IMR-90 (cell line): ENCODE data around the gene CELA2B. TPM values are rescaled to one million over a fixed set of nuclear protein-coding genes. Genes with fewer than 3 reads are reported as not detected.
"Not testable (repeated sequence)": the region's sequence is repeated elsewhere in the genome, so short reads cannot be mapped to it uniquely, and the experiment has no call there.

Experiments
- ATAC-seq: fragments of 200-7000 bp; cut with Tn5 transposase; 2 replicates; pipeline ENCODE4 v1.9.1; 2020; ENCODE audit warnings: low read depth, mild to moderate bottlenecking, moderate library complexity
- BruUV-seq: library from RNA; stranded (reverse); fragments of 400-500 nt; replicated peaks from 2 replicates; lab custom pipeline; 2021; lab: Mats Ljungman, UMichigan
- CTCF ChIA-PET: fragments of 300-600 bp; formaldehyde crosslinking; extraction: SDS; loops from one replicate; lab custom pipeline; 2021; ENCODE audit warnings: antibody characterized with exemption; lab: Yijun Ruan, JAX
- POLR2A ChIA-PET: fragments of 300-600 bp; sonication (Branson Sonifier 250); formaldehyde crosslinking; loops from one replicate; lab custom pipeline; 2022; ENCODE audit warnings: antibody characterized with exemption; ENCODE audit not compliant: unreplicated experiment; lab: Charles Lee
- DNase-seq: peaks from one replicate; pipeline ENCODE4 v3.0.0; 2013
- H2AFZ ChIP-seq: replicated peaks from 2 replicates; pipeline ENCODE3; 2013; ENCODE audit warnings: low read length, mild to moderate bottlenecking; ENCODE audit not compliant: poor library complexity
- H2AK5ac ChIP-seq: 2 replicates; pipeline ENCODE4 v1.6.1; 2013; ENCODE audit warnings: low read depth, low read length, inconsistent platforms
- H2AK9ac ChIP-seq: replicated peaks from 2 replicates; pipeline ENCODE3; 2013; ENCODE audit warnings: mild to moderate bottlenecking, low read depth, low read length, moderate library complexity; ENCODE audit not compliant: poor library complexity
- H2BK120ac ChIP-seq: 2 replicates; pipeline ENCODE4 v1.6.1; 2013; ENCODE audit warnings: low read depth, low read length, inconsistent platforms
- H2BK15ac ChIP-seq: 3 replicates; pipeline ENCODE4 v1.6.1; 2013; ENCODE audit warnings: low read depth, low read length, inconsistent platforms
- H2BK20ac ChIP-seq: 2 replicates; pipeline ENCODE4 v1.6.1; 2013; ENCODE audit warnings: low read depth, mild to moderate bottlenecking, inconsistent platforms, low read length, moderate library complexity
- H2BK5ac ChIP-seq: 2 replicates; pipeline ENCODE4 v1.6.1; 2013; ENCODE audit warnings: mild to moderate bottlenecking, low read depth, low read length, inconsistent platforms; ENCODE audit not compliant: poor library complexity, severe bottlenecking
- H3K14ac ChIP-seq: replicated peaks from 2 replicates; pipeline ENCODE4 v1.6.1; 2013; ENCODE audit warnings: low read depth, low read length, inconsistent platforms
- H3K18ac ChIP-seq: 2 replicates; pipeline ENCODE4 v1.6.1; 2013; ENCODE audit warnings: low read depth, low read length, control low read depth
- H3K23ac ChIP-seq: 2 replicates; pipeline ENCODE4 v1.6.1; 2013; ENCODE audit warnings: low read depth, low read length, inconsistent platforms
- H3K27ac ChIP-seq: 2 replicates; pipeline ENCODE4 v1.5.1; 2013; ENCODE audit warnings: mild to moderate bottlenecking, control low read depth, low read length; ENCODE audit not compliant: insufficient read depth
- H3K27me3 ChIP-seq: 2 replicates; pipeline ENCODE4 v1.6.1; 2013; ENCODE audit warnings: low read length; ENCODE audit not compliant: control insufficient read depth, insufficient read depth
- H3K36me3 ChIP-seq: 2 replicates; pipeline ENCODE4 v1.6.1; 2013; ENCODE audit warnings: low read length, mixed read lengths; ENCODE audit not compliant: control insufficient read depth, insufficient read depth
- H3K4ac ChIP-seq: 2 replicates; pipeline ENCODE4 v1.6.1; 2013; ENCODE audit warnings: low read depth, low read length, inconsistent platforms
- H3K4me1 ChIP-seq: 2 replicates; pipeline ENCODE4 v1.6.1; 2013; ENCODE audit warnings: low read length, mixed read lengths; ENCODE audit not compliant: control insufficient read depth, insufficient read depth
- H3K4me2 ChIP-seq: 2 replicates; pipeline ENCODE4 v1.6.1; 2013; ENCODE audit warnings: low read depth, mild to moderate bottlenecking, control low read depth, low read length, moderate library complexity
- H3K4me3 ChIP-seq: 2 replicates; pipeline ENCODE4 v1.5.1; 2013; ENCODE audit warnings: low read depth, mild to moderate bottlenecking, control low read depth, low read length, moderate library complexity; ENCODE audit not compliant: insufficient read depth
- H3K56ac ChIP-seq: 2 replicates; pipeline ENCODE4 v1.6.1; 2013; ENCODE audit warnings: low read length, inconsistent platforms; ENCODE audit not compliant: insufficient read depth; ENCODE audit errors: extremely low read depth
- H3K79me1 ChIP-seq, 2 experiments: 2 replicates each; pipeline ENCODE4 v1.6.1; 2013; ENCODE audit warnings: low read length in 2 of 2, inconsistent platforms in 1 of 2, low read depth in 1 of 2
- H3K9ac ChIP-seq: 2 replicates; pipeline ENCODE4 v1.6.1; 2013; ENCODE audit warnings: low read depth, low read length, control low read depth
- H3K9me1 ChIP-seq: 2 replicates; pipeline ENCODE4 v1.6.1; 2013; ENCODE audit warnings: low read length, inconsistent platforms; ENCODE audit not compliant: insufficient read depth
- H3K9me3 ChIP-seq: 2 replicates; pipeline ENCODE4 v1.6.1; 2013; ENCODE audit warnings: low read length; ENCODE audit not compliant: control insufficient read depth, insufficient read depth
- H4K20me1 ChIP-seq: 2 replicates; pipeline ENCODE4 v1.6.1; 2013; ENCODE audit warnings: low read length, inconsistent platforms; ENCODE audit not compliant: insufficient read depth
- H4K5ac ChIP-seq: 2 replicates; pipeline ENCODE4 v1.6.1; 2013; ENCODE audit warnings: mild to moderate bottlenecking, low read depth, low read length, control low read depth
- H4K8ac ChIP-seq, 2 experiments: 2 replicates each; pipeline ENCODE4 v1.6.1; 2013; ENCODE audit warnings: low read depth in 2 of 2, low read length in 2 of 2, control low read depth in 1 of 2, inconsistent platforms in 1 of 2
- H4K91ac ChIP-seq: 2 replicates; pipeline ENCODE4 v1.6.1; 2013; ENCODE audit warnings: low read depth, low read length, inconsistent platforms; ENCODE audit not compliant: insufficient read depth
- WGBS, 2 experiments: methylation state at CpG; one replicate each; pipeline versions ENCODE4 v1.1.5 to v1.1.7; 2013; ENCODE audit warnings: missing lambda C conversion rate in 2 of 2; ENCODE audit not compliant: insufficient read length in 1 of 2; ENCODE audit errors: extremely low coverage in 2 of 2; 5-methylcytosine and 5-hydroxymethylcytosine counted together
- dilution Hi-C: fragments of 300-500 bp; cut with HindIII; formaldehyde crosslinking; loops from one replicate; pipeline ENCODE4 v1.14.3; 2018; ENCODE audit warnings: low sequenced_read_pairs; ENCODE audit not compliant: unreplicated experiment
- in situ Hi-C: fragments of 300-500 bp; cut with MboI; formaldehyde crosslinking; loops from 3 replicates; pipeline ENCODE4 v1.14.3; 2019; ENCODE audit warnings: low sequenced_read_pairs, inconsistent platforms, mixed read lengths
- intact Hi-C: fragments of 100-400 bp; cut with micrococcal nuclease; formaldehyde crosslinking; loops from 2 replicates; pipeline ENCODE4 v1.10.0; 2022
- polyA plus RNA-seq, 3 experiments: library from polyadenylated mRNA; depleted of rRNA; stranded (reverse); fragments of >200 nt; gene quantifications; 2 replicates each; pipeline ENCODE4 v1.2.3, GENCODE V29; 2012; ENCODE audit warnings: low replicate concordance in 1 of 3
- total RNA-seq: library from RNA; depleted of rRNA; stranded (reverse); fragments of >200 nt; gene quantifications from 2 replicates; pipeline ENCODE4 v1.2.3, GENCODE V29; 2012

The CELA2B gene
- total and polyA plus RNA-seq, 2 of the 4 experiments (the other 2 are of a cell fraction) = not detected

DNA sequence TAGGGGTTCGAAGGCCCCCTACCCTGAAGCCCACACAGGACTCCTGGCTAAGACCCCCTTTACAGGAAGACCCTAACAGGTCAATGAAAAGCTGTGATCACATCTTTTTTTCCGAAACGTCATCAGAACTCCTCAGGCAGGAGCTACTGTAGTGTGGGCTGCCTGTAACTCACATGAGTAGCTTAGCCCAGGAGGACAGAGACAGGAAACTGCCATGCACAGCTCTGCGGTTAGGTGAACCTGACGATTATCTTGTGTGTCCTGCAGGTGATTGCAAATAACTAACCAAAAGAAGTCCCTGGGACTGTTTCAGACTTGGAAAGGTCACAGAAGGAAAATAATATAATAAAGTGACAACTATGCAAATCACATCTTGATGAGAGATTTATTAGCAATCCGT, 4.2 kb upstream of the CELA2B start:
- H3K36me3 ChIP-seq, H4K91ac ChIP-seq, in situ Hi-C loops, H3K4me1 ChIP-seq, H3K9ac ChIP-seq, POLR2A ChIA-PET, H3K4ac ChIP-seq, H2BK20ac ChIP-seq, dilution Hi-C loops, H3K14ac ChIP-seq, H2AK5ac ChIP-seq, H3K4me2 ChIP-seq, ATAC-seq, H3K56ac ChIP-seq, DNase-seq, H2BK120ac ChIP-seq, H4K20me1 ChIP-seq, intact Hi-C loops, H3K27ac ChIP-seq, H3K9me1 ChIP-seq, H3K9me3 ChIP-seq, CTCF ChIA-PET, BruUV-seq, H3K4me3 ChIP-seq, H2AK9ac ChIP-seq, H3K18ac ChIP-seq, H2AFZ ChIP-seq, H3K23ac ChIP-seq, H2BK5ac ChIP-seq, H4K5ac ChIP-seq, H4K8ac ChIP-seq, H3K79me1 ChIP-seq, H3K27me3 ChIP-seq, H2BK15ac ChIP-seq: not testable (repeated sequence)
- no CpG with 5 or more reads among the region's 6 CpGs for WGBS, 2 experiments
